Kidney (tissue), 14 donors: Measurements from ENCODE around the gene IKZF2. TPM values are rescaled to one million over a fixed set of nuclear protein-coding genes. Genes with fewer than 3 reads are reported as not detected.

Experiments used
- DNase-seq, 5 donors: peaks; one replicate each; pipeline ENCODE4 v3.0.0-alpha.2; 2013 to 2020
- FAIRE-seq: peaks from 2 replicates; lab custom pipeline; 2012; peaks lifted over from hg19 to GRCh38; lab: Jason Lieb, UNC
- H3K27ac ChIP-seq, 2 donors: one replicate each; pipeline ENCODE4 v1.7.0; 2013; ENCODE audit warnings: low read depth in 2 of 2, low read length in 2 of 2, inconsistent platforms in 1 of 2
- H3K27me3 ChIP-seq: one replicate; pipeline ENCODE4 v1.7.1; 2013; ENCODE audit warnings: low read length, inconsistent platforms; ENCODE audit not compliant: control insufficient read depth, insufficient read depth
- H3K36me3 ChIP-seq, 3 donors: one replicate each; pipeline versions ENCODE4 v1.7.0 to v1.7.1; 2013; ENCODE audit warnings: low read length in 3 of 3, control low read depth in 1 of 3, inconsistent platforms in 1 of 3; ENCODE audit not compliant: insufficient read depth in 3 of 3, control insufficient read depth in 2 of 3
- H3K4me1 ChIP-seq, 3 donors: one replicate each; pipeline versions ENCODE4 v1.7.0 to v1.7.1; 2013; ENCODE audit warnings: low read length in 3 of 3, inconsistent platforms in 1 of 3, low read depth in 1 of 3; ENCODE audit not compliant: control insufficient read depth in 2 of 3, insufficient read depth in 2 of 3
- H3K4me3 ChIP-seq, 3 donors: one replicate each; pipeline versions ENCODE4 v1.7.0 to v1.8.1; 2013; ENCODE audit warnings: low read length in 3 of 3, control low read depth in 1 of 3, inconsistent platforms in 1 of 3
- H3K9ac ChIP-seq, 3 donors: one replicate each; pipeline versions ENCODE4 v1.7.0 to v1.7.1; 2013; ENCODE audit warnings: low read length in 3 of 3, control low read depth in 1 of 3, inconsistent platforms in 1 of 3
- H3K9me3 ChIP-seq, 3 donors: one replicate each; pipeline versions ENCODE4 v1.7.0 to v1.7.1; 2013; ENCODE audit warnings: low read length in 3 of 3, control low read depth in 1 of 3, inconsistent platforms in 1 of 3; ENCODE audit not compliant: control insufficient read depth in 2 of 3, insufficient read depth in 1 of 3
- CTCF ChIP-seq: IDR thresholded peaks from 3 replicates; pipeline ENCODE4 v1.5.1; 2012; ENCODE audit warnings: mild to moderate bottlenecking, moderate library complexity, borderline replicate concordance; ENCODE audit not compliant: insufficient read depth; ENCODE audit errors: extremely low read depth
- intact Hi-C: fragments of 100-400 bp; cut with DNase I; formaldehyde crosslinking; loops from one replicate; pipeline ENCODE4 v1.11.1; 2022
- polyA plus RNA-seq: library from polyadenylated mRNA; stranded (reverse); fragments of 350-450 nt; fragmentation: Illumina TruSeq; extraction: RNeasy Lipid Tissue Mini Kit (QIAGEN cat#74804); gene quantifications from one replicate; pipeline ENCODE4 v1.2.3, GENCODE V29; 2014; ENCODE audit warnings: low read depth, low replicate concordance; ENCODE audit not compliant: insufficient read depth
- total RNA-seq: library from RNA; stranded (reverse); fragmentation: NEBNext Ultra II Directional; extraction: Animal tissue kit (Norgen Biotek cat#: 25700); gene quantifications from one replicate; pipeline ENCODE4 v1.2.1, GENCODE V29; 2021
- donor health status: control.
- donor health status: control.
- donor health status: control.
- donor health status: control.
- donor health status: control.
- donor health status: DM: yes; HTN: yes; CAD: no.
- donor health status: Normal renal cell carcinoma (clear cell type).

IKZF2 gene
- total and polyA plus RNA-seq, 2 donors from 2014 or later: 0.75 to 12.4 TPM

DNA sequence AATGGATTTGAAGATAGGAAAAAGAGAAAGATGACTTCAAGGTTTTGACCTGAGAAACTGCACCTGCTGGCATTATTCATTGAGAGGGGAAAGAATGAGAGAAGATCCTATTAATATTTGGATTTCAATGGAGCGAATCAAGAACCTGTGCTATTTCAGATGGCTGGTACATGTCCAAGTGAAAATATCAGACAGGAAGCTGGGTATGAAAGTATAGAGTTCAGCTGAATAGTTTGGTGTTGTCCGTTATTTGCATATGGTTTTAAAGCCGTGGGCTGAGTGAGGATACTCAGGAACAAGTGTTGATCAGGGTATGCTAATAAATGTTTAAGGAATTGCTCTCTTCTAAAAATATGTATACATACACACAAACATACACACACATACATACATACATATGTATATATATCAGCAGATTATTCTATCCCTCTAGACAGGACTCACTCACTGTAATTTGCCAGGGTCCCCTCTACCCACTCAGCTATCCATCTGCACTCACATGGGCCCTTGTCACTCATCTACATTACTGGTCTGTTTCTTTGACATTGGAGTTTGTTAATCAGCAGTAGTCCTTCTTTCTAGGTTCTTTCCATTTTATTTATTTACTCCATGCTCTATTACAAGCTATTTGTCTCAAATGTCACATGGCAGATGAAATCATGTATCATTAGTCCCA is 33.9 kb upstream of the IKZF2 start:
- DNase-seq (no peak), FAIRE-seq (no peak)
- no peak overlapping the region for H3K4me3 ChIP-seq
- H3K27ac ChIP-seq: no peak overlapping the region
- H3K9me3 ChIP-seq: no peaks in the 10 kb centered on the region
- H3K4me1 ChIP-seq: no peaks in the 10 kb centered on the region
- H3K36me3 ChIP-seq: no peaks in the 10 kb centered on the region
- intact Hi-C loops: no loop called here
- no peaks in the 10 kb centered on the region for H3K27me3 ChIP-seq
- no peak for TF ChIP-seq CTCF
- no peak overlapping the region for H3K9ac ChIP-seq

- Histone ChIP-seq H3K27me3 (no peaks in the 10 kb centered on the region), H3K9me3 (no peaks in the 10 kb centered on the region), H3K9ac (no peak overlapping the region), H3K4me3 (no peak overlapping the region), H3K4me1 (no peaks in the 10 kb centered on the region), H3K36me3 (no peaks in the 10 kb centered on the region), H3K27ac (no peak overlapping the region)
- intact Hi-C loops: no loop called here
- DNase-seq (no peak), FAIRE-seq (no peak)
- TF ChIP-seq CTCF: no peak
These were observed 30.3 kb upstream of the IKZF2 start for GRCh38 chr2:213181712-213182111.

DNA sequence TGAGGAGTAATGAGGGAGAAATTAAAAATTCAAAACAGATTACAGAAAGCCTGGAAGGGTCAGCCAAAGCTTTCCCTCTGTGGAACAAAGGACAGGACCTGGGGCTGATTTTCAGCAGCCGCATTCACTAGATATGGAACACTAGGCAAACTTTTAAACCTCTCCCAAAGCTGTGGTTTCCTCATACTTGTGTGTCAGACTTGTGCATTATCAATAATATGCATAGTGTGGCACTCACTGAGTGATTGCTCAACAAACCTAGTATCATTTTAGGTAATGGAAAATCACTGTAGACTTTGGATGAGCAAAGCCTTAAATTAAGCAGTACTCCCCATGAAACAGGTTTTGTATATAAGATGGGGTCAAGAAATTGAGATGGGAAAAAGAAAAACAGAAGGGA is 26.3 kb upstream of the IKZF2 start:
- H3K27ac ChIP-seq: no peak overlapping the region
- no peaks in the 10 kb centered on the region for H3K36me3 ChIP-seq
- no peak for TF ChIP-seq CTCF
- FAIRE-seq (no peak), DNase-seq (no peak)
- no peaks in the 10 kb centered on the region for H3K27me3 ChIP-seq
- no peaks in the 10 kb centered on the region for H3K4me1 ChIP-seq
- no peak overlapping the region for H3K9ac ChIP-seq
- intact Hi-C loops: no loop called here
- no peak overlapping the region for H3K4me3 ChIP-seq
- H3K9me3 ChIP-seq: no peaks in the 10 kb centered on the region
